ENCODE measurements around the gene HSD17B2.

DNA sequence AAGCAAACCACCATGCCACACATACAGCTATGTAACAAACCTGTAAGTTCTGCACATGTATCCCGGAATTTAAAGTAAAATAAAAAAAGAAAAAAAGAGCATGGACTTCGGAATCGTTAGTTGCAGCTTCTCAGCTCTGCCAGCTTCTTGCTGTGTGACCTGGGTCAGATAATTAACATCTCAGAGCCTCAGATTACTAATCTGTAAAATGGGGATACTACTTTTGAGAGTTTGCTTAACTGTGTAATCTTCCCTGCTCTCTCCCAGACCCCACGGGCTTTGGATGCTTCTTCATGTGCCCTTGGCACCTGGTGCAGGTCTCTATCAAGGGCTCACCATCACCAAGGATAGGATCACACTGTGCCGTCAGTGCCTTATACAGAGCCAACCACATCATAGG, 16.6 kb downstream of the HSD17B2 start:
- TF ChIP-seq L3MBTL2 (conservative IDR thresholded peaks at IDR 0.05) (no peak), BHLHE40 (IDR thresholded peaks at IDR 0.05; ENCODE audit: borderline replicate concordance) (no peak), CTBP1 (IDR thresholded peaks at IDR 0.05; ENCODE audit: borderline replicate concordance) (no peak), ZNF384 (IDR thresholded peaks at IDR 0.05) (no peak), SP1 (IDR thresholded peaks at IDR 0.05) (no peak), ELF4 (IDR thresholded peaks at IDR 0.05) (no peak), TARDBP (IDR thresholded peaks at IDR 0.05) (no peak), HDGF (IDR thresholded peaks at IDR 0.05; ENCODE audit: borderline replicate concordance) (no peak), SUZ12 (IDR thresholded peaks at IDR 0.05) (no peak), ARNT (IDR thresholded peaks at IDR 0.05) (no peak), FOXA1 (IDR thresholded peaks at IDR 0.05) (no peak), FOXK2 (IDR thresholded peaks at IDR 0.05) (no peak), FOXM1 (IDR thresholded peaks at IDR 0.05; ENCODE audit: borderline replicate concordance) (no peak)
- TF ChIP-seq, protein P1, sequence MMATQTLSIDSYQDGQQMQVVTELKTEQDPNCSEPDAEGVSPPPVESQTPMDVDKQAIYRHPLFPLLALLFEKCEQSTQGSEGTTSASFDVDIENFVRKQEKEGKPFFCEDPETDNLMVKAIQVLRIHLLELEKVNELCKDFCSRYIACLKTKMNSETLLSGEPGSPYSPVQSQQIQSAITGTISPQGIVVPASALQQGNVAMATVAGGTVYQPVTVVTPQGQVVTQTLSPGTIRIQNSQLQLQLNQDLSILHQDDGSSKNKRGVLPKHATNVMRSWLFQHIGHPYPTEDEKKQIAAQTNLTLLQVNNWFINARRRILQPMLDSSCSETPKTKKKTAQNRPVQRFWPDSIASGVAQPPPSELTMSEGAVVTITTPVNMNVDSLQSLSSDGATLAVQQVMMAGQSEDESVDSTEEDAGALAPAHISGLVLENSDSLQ (IDR thresholded peaks at IDR 0.05) = no peak
